H1 (cell line): ENCODE measurements around the gene CNOT2. TPM values are rescaled to one million over a fixed set of nuclear protein-coding genes. Genes with fewer than 3 reads are reported as not detected.

ENCODE experiments used
- ATF3 ChIP-seq: IDR thresholded peaks from 2 replicates; pipeline ENCODE4 v1.6.1; 2011; ENCODE audit warnings: low read depth, mild to moderate bottlenecking, low read length; ENCODE audit not compliant: insufficient read depth
- CHD1 ChIP-seq: IDR thresholded peaks from 2 replicates; pipeline ENCODE4 v1.6.1; 2012; ENCODE audit warnings: low read depth, low read length, improper control_type of control experiment
- CHD2 ChIP-seq: IDR thresholded peaks from 2 replicates; pipeline ENCODE4 v1.6.1; 2012; ENCODE audit warnings: low read length, improper control_type of control experiment
- CHD7 ChIP-seq: fragments of 300-600 bp; sonication (generic); IDR thresholded peaks from 2 replicates; pipeline ENCODE4 v1.7.1; 2012; ENCODE audit warnings: low read length, moderate library complexity, mild to moderate bottlenecking, inconsistent platforms; ENCODE audit not compliant: insufficient replicate concordance
- HDAC2 ChIP-seq, 2 experiments: fragments of 300-600 bp in 1 of 2; sonication (generic) in 1 of 2; IDR thresholded peaks; 2 replicates each; pipeline ENCODE4 v1.6.1; 2011 to 2012; ENCODE audit warnings: low read depth in 2 of 2, low read length in 2 of 2, mild to moderate bottlenecking in 2 of 2, moderate library complexity in 2 of 2, borderline replicate concordance in 1 of 2, inconsistent platforms in 1 of 2
- KDM1A ChIP-seq: fragments of 200-600, 300-600 bp; sonication (generic); IDR thresholded peaks from 2 replicates; pipeline ENCODE4 v1.7.1; 2016; ENCODE audit warnings: mild to moderate bottlenecking, low read length, borderline replicate concordance
- MAFK ChIP-seq: IDR thresholded peaks from 2 replicates; pipeline ENCODE4 v1.6.1; 2012; ENCODE audit warnings: low read depth, mild to moderate bottlenecking, improper control_type of control experiment, low read length
- MAX ChIP-seq: IDR thresholded peaks from 2 replicates; pipeline ENCODE4 v1.6.1; 2012; ENCODE audit warnings: inconsistent platforms
- POLR2AphosphoS5 ChIP-seq: IDR thresholded peaks from 2 replicates; pipeline ENCODE4 v1.6.1; 2011; ENCODE audit warnings: low read depth, low read length
- RAD21 ChIP-seq, 2 experiments: IDR thresholded peaks in 1 of 2; conservative IDR thresholded peaks in 1 of 2; 2 replicates each; pipeline ENCODE4 v1.6.1; 2011; ENCODE audit warnings: low read depth in 2 of 2, low read length in 2 of 2, improper control_type of control experiment in 1 of 2, inconsistent platforms in 1 of 2, mild to moderate bottlenecking in 1 of 2, moderate library complexity in 1 of 2
- RXRA ChIP-seq: IDR thresholded peaks from 2 replicates; pipeline ENCODE4 v1.6.1; 2011; ENCODE audit warnings: low read depth, mild to moderate bottlenecking, low read length, moderate library complexity; ENCODE audit not compliant: insufficient read depth
- polyA plus RNA-seq, 7 experiments: library from polyadenylated mRNA; depleted of rRNA in 3 of 7; stranded (reverse) in 5 of 7; unstranded in 2 of 7; fragments of >200 nt in 5 of 7; fragments of 200-250 nt in 2 of 7; gene quantifications; 1 replicate in 5 of 7; 2 replicates in 1 of 7; 4 replicates in 1 of 7; pipeline versions ENCODE4 v1.2.1 to v1.2.3, GENCODE V29; 2011 to 2013; ENCODE audit warnings: missing spikeins in 2 of 7, mixed read lengths in 2 of 7
- total RNA-seq: library from RNA; stranded (reverse); fragmentation: NEBNext Ultra II Directional; extraction: Animal tissue kit (Norgen Biotek cat#: 25700); gene quantifications from 2 replicates; pipeline ENCODE4 v1.2.1, GENCODE V29; 2021

The CNOT2 gene
- total and polyA plus RNA-seq, 2 of the 8 experiments (the other 6 are each of a cell fraction or from before 2014, with no cell fraction given): 61.2 to 64.8 TPM

GRCh38 chr12:70305794-70306193, 62.6 kb downstream of the CNOT2 start (continued):
- no peak for TF ChIP-seq CHD7
- TF ChIP-seq ATF3: no peak
- no peak for TF ChIP-seq RAD21 (IDR thresholded peaks at IDR 0.05 in 1 of 2, conservative IDR thresholded peaks at IDR 0.05 in 1 of 2; ENCODE audit: low read depth in 2 of 2, low read length in 2 of 2)
- no peak for TF ChIP-seq KDM1A
- TF ChIP-seq POLR2AphosphoS5: no peak
- TF ChIP-seq CHD1: no peak
- TF ChIP-seq CHD2: no peak
- TF ChIP-seq MAX: no peak
- TF ChIP-seq RXRA: no peak
- TF ChIP-seq HDAC2 (IDR thresholded peaks at IDR 0.05; ENCODE audit: borderline replicate concordance in 1 of 2, low read depth in 2 of 2, low read length in 2 of 2): no peak
- TF ChIP-seq MAFK: no peak
